HG03108 (cell line): ENCODE results near the gene AIDA.
"Not testable (repeated sequence)": the region's sequence is repeated elsewhere in the genome, so short reads cannot be mapped to it uniquely, and the experiment has no call there.

Experiments
- ATAC-seq: cut with Tn5 transposase; IDR thresholded peaks from one replicate; pipeline ENCODE4 v1.9.1; 2021; ENCODE audit warnings: moderate library complexity; ENCODE audit not compliant: unreplicated experiment

AIDA gene

GRCh38 chr1:222713091-222713961, 1.0 kb upstream of the AIDA start:
- ATAC-seq: peak; percentile 72

GRCh38 chr1:222711319-222712252, 705 bp downstream of the AIDA start:
- ATAC-seq: peak; percentile 15

- no peak for ATAC-seq
Observed at GRCh38 chr1:222709700-222710153, 2.6 kb downstream of the AIDA start.

- ATAC-seq: no peak
Observed at GRCh38 chr1:222706815-222707214, 5.5 kb downstream of the AIDA start.

- ATAC-seq: no peak
Observed at GRCh38 chr1:222704260-222704659, 8.0 kb downstream of the AIDA start.

- ATAC-seq: no peak
Observed at GRCh38 chr1:222702210-222702609, 10.1 kb downstream of the AIDA start.

GRCh38 chr1:222697826-222698225, 14.5 kb downstream of the AIDA start:
- ATAC-seq: no peak

- ATAC-seq: no peak
Observed at GRCh38 chr1:222697203-222697602, 15.1 kb downstream of the AIDA start.

- ATAC-seq: no peak
Observed at GRCh38 chr1:222696741-222697140, 15.6 kb downstream of the AIDA start.

GRCh38 chr1:222694927-222695326, 17.4 kb downstream of the AIDA start:
- no peak for ATAC-seq

GRCh38 chr1:222691016-222691415, 21.3 kb downstream of the AIDA start:
- no peak for ATAC-seq

GRCh38 chr1:222680080-222680479, 32.2 kb downstream of the AIDA start:
- ATAC-seq: no peak

- no peak for ATAC-seq
Observed at GRCh38 chr1:222670110-222670509, 42.2 kb downstream of the AIDA start.

- ATAC-seq: not testable (repeated sequence)
Observed at GRCh38 chr1:222669107-222669506, 43.2 kb downstream of the AIDA start.

- ATAC-seq: not testable (repeated sequence)
Observed at GRCh38 chr1:222668184-222668583, 44.1 kb downstream of the AIDA start.

GRCh38 chr1:222665964-222666363, 46.3 kb downstream of the AIDA start:
- ATAC-seq: no peak

GRCh38 chr1:222663431-222663934, 48.8 kb downstream of the AIDA start:
- no peak for ATAC-seq

- no peak for ATAC-seq
Observed at GRCh38 chr1:222657899-222658298, 54.4 kb downstream of the AIDA start.

- ATAC-seq: no peak
Observed at GRCh38 chr1:222656391-222657155, 55.7 kb downstream of the AIDA start.

- ATAC-seq: peak; percentile 97
Observed at GRCh38 chr1:222654849-222655248, 57.4 kb downstream of the AIDA start.
